WTC11 (cell line): ENCODE data around the gene SH3TC1. TPM values are rescaled to one million over a fixed set of nuclear protein-coding genes. Genes with fewer than 3 reads are reported as not detected.

Source experiments
- ATAC-seq: fragments of 200-7000 bp; cut with Tn5 transposase; 2 replicates; pipeline ENCODE4 v1.10.0; 2021; ENCODE audit warnings: mild to moderate bottlenecking, moderate library complexity
- CTCF ChIA-PET: fragments of 300-600 bp; sonication (Branson Sonifier 250); formaldehyde crosslinking; loops from one replicate; lab custom pipeline; 2021; ENCODE audit warnings: antibody characterized with exemption; lab: Charles Lee
- POLR2A ChIA-PET: fragments of 350-600 bp; sonication (Branson Sonifier 250); formaldehyde crosslinking; loops from one replicate; lab custom pipeline; 2021; ENCODE audit warnings: antibody characterized with exemption; lab: Charles Lee
- DNase-seq: peaks from one replicate; pipeline ENCODE4 v3.0.0; 2021; ENCODE audit warnings: low spot score
- H3K27ac Mint-ChIP-seq: 2 replicates; pipeline ENCODE4 v1.8.0; 2021; ENCODE audit warnings: mixed read lengths
- H3K27me3 Mint-ChIP-seq: 2 replicates; pipeline ENCODE4 v1.8.0; 2021; ENCODE audit warnings: low read depth, mild to moderate bottlenecking, moderate library complexity, mixed read lengths
- H3K36me3 Mint-ChIP-seq: 2 replicates; pipeline ENCODE4 v1.8.0; 2021; ENCODE audit warnings: mixed read lengths
- H3K4me1 Mint-ChIP-seq: 2 replicates; pipeline ENCODE4 v1.8.0; 2022; ENCODE audit warnings: mixed read lengths
- H3K4me3 Mint-ChIP-seq: 2 replicates; pipeline ENCODE4 v1.8.0; 2021; ENCODE audit warnings: mild to moderate bottlenecking, moderate library complexity, mixed read lengths
- H3K9me3 Mint-ChIP-seq: 2 replicates; pipeline ENCODE4 v1.8.0; 2021; ENCODE audit warnings: mixed read lengths
- ATF6 ChIP-seq: sonication (generic); formaldehyde crosslinking; IDR thresholded peaks from 2 replicates; pipeline ENCODE4 v1.8.1; 2023; ENCODE audit warnings: mild to moderate bottlenecking, missing genetic modification reagents
- E2F1 ChIP-seq: sonication (generic); formaldehyde crosslinking; IDR thresholded peaks from 2 replicates; pipeline ENCODE4 v1.8.0; 2022; ENCODE audit warnings: mild to moderate bottlenecking, missing genetic modification reagents
- FOXK1 ChIP-seq: sonication (generic); formaldehyde crosslinking; IDR thresholded peaks from 2 replicates; pipeline ENCODE4 v1.8.0; 2022; ENCODE audit warnings: mild to moderate bottlenecking, moderate library complexity, missing genetic modification reagents
- GTF2I ChIP-seq: fragments of 250-450 bp; sonication (Bioruptor Pico); conservative IDR thresholded peaks from 2 replicates; pipeline ENCODE4 v1.4.0; 2021; ENCODE audit warnings: mild to moderate bottlenecking
- HMGA2 ChIP-seq: fragments of 250-450 bp; sonication (Bioruptor Pico); IDR thresholded peaks from 2 replicates; pipeline ENCODE4 v1.4.0; 2021; ENCODE audit warnings: mild to moderate bottlenecking, moderate library complexity
- HMGXB4 ChIP-seq: sonication (generic); formaldehyde crosslinking; IDR thresholded peaks from 2 replicates; pipeline ENCODE4 v1.8.1; 2023; ENCODE audit warnings: mild to moderate bottlenecking, moderate library complexity, missing genetic modification reagents
- MAX ChIP-seq: sonication (generic); formaldehyde crosslinking; IDR thresholded peaks from 2 replicates; pipeline ENCODE4 v1.8.0; 2022; ENCODE audit warnings: mild to moderate bottlenecking, missing genetic modification reagents
- NFATC4 ChIP-seq: fragments of 250-450 bp; sonication (Bioruptor Pico); IDR thresholded peaks from 2 replicates; pipeline ENCODE4 v1.9.0; 2021; ENCODE audit warnings: mild to moderate bottlenecking
- OVOL2 ChIP-seq: fragments of 250-450 bp; sonication (Bioruptor Pico); IDR thresholded peaks from 2 replicates; pipeline ENCODE4 v1.9.0; 2021; ENCODE audit warnings: mild to moderate bottlenecking, borderline replicate concordance
- PREB ChIP-seq: sonication (generic); formaldehyde crosslinking; IDR thresholded peaks from 2 replicates; pipeline ENCODE4 v1.8.1; 2022; ENCODE audit warnings: mild to moderate bottlenecking, missing genetic modification reagents, moderate library complexity, borderline replicate concordance
- TCF7 ChIP-seq: sonication (generic); formaldehyde crosslinking; IDR thresholded peaks from 2 replicates; pipeline ENCODE4 v1.8.0; 2022; ENCODE audit warnings: mild to moderate bottlenecking, low read depth, missing genetic modification reagents, moderate library complexity
- ZNF138 ChIP-seq: sonication (generic); formaldehyde crosslinking; conservative IDR thresholded peaks from 2 replicates; pipeline ENCODE4 v1.8.1; 2022; ENCODE audit warnings: mild to moderate bottlenecking, moderate library complexity, missing genetic modification reagents
- ZNF281 ChIP-seq: sonication (generic); formaldehyde crosslinking; IDR thresholded peaks from 2 replicates; pipeline ENCODE4 v1.8.0; 2023; ENCODE audit warnings: mild to moderate bottlenecking, missing genetic modification reagents
- ZNF317 ChIP-seq: sonication (generic); formaldehyde crosslinking; IDR thresholded peaks from 2 replicates; pipeline ENCODE4 v1.8.1; 2023; ENCODE audit warnings: low read depth, mild to moderate bottlenecking, moderate library complexity, missing genetic modification reagents, borderline replicate concordance
- ZNF425 ChIP-seq: fragments of 250-450 bp; sonication (Bioruptor Pico); conservative IDR thresholded peaks from 2 replicates; pipeline ENCODE4 v1.9.0; 2021; ENCODE audit warnings: mild to moderate bottlenecking
- total RNA-seq: library from RNA; stranded (reverse); gene quantifications from 3 replicates; pipeline ENCODE4 v1.2.3, GENCODE V29; 2021

Gene SH3TC1
- total RNA-seq, 1 experiment from 2014 or later: 0.42 TPM

GRCh38 chr4:8188085-8188484, 11.0 kb upstream of the SH3TC1 start:
- Mint-ChIP-seq H3K27me3 (no peaks in the 10 kb centered on the region), H3K4me3 (no peak overlapping the region), H3K4me1 (no peaks in the 10 kb centered on the region), H3K9me3 (no peaks in the 10 kb centered on the region), H3K36me3 (no peaks in the 10 kb centered on the region), H3K27ac (peak overlapping the region; percentile 18; the same call in 1 of the 2 replicates)
- ATAC-seq (no peak), DNase-seq (no peak)
- CTCF ChIA-PET: interaction anchor here (1.6 to 2.1 kb wide), 2 partner anchors 11 to 55 kb away, joined by 3 to 8 read pairs; no protein-coding TSS in a partner anchor
- POLR2A ChIA-PET: no interaction called here
- TF ChIP-seq MAX: no peak
- TF ChIP-seq ZNF281: no peak

GRCh38 chr4:8188743-8189550, 10.1 kb upstream of the SH3TC1 start:
- Mint-ChIP-seq H3K9me3 (no peaks in the 10 kb centered on the region), H3K36me3 (no peaks in the 10 kb centered on the region), H3K27ac (no peak overlapping the region), H3K4me1 (peaks cover 3% of the 10 kb centered on the region; the same call in 1 of the 2 replicates), H3K27me3 (no peaks in the 10 kb centered on the region), H3K4me3 (no peak overlapping the region)
- CTCF ChIA-PET: interaction anchor here (1.6 to 6.8 kb wide), 3 partner anchors 12 to 54 kb away, joined by 3 to 43 read pairs (median 8); no protein-coding TSS in a partner anchor
- POLR2A ChIA-PET: no interaction called here
- TF ChIP-seq HMGA2 (CRISPR knock-in tag) (no peak), E2F1 (no peak), ZNF138 (no peak), TCF7 (no peak), ZNF425 (CRISPR knock-in tag) (no peak), ATF6 (CRISPR knock-in tag) (no peak)
- DNase-seq: no peak
- ATAC-seq: no peak

- Mint-ChIP-seq H3K27ac (no peak overlapping the region), H3K27me3 (no peaks in the 10 kb centered on the region), H3K36me3 (no peaks in the 10 kb centered on the region), H3K9me3 (no peaks in the 10 kb centered on the region), H3K4me1 (peaks cover 3% of the 10 kb centered on the region; the same call in 1 of the 2 replicates), H3K4me3 (no peak overlapping the region)
- ChIA-PET POLR2A (no interaction called here), CTCF (interaction anchor here (6.8 kb wide), 1 partner anchor 13 kb away, joined by 43 read pairs; no protein-coding TSS in a partner anchor)
- ATAC-seq (no peak), DNase-seq (no peak)
- TF ChIP-seq PREB (CRISPR knock-in tag): no peak
- TF ChIP-seq HMGXB4 (CRISPR knock-in tag): no peak
- TF ChIP-seq GTF2I: no peak
- no peak for TF ChIP-seq ZNF317 (CRISPR knock-in tag)
- no peak for TF ChIP-seq MAX
- TF ChIP-seq OVOL2 (CRISPR knock-in tag): no peak
- no peak for TF ChIP-seq FOXK1 (CRISPR knock-in tag)
- TF ChIP-seq NFATC4 (CRISPR knock-in tag): no peak
These were observed 9.3 kb upstream of the SH3TC1 start for GRCh38 chr4:8189551-8190466.
